BE2C (cell line): Measurements from ENCODE around the gene LRP5.
"Not testable (repeated sequence)": the region's sequence is repeated elsewhere in the genome, so short reads cannot be mapped to it uniquely, and the experiment has no call there.

Experiments used
- DNase-seq: peaks from one replicate; pipeline ENCODE4 v3.0.0-alpha.2; 2020
- H3K27me3 ChIP-seq: fragments of 250-450 bp; sonication (Bioruptor Pico); 2 replicates; pipeline ENCODE4 v1.5.1; 2020; ENCODE audit warnings: mild to moderate bottlenecking
- H3K36me3 ChIP-seq: fragments of 250-450 bp; sonication (Bioruptor Pico); 2 replicates; pipeline ENCODE4 v1.5.1; 2020; ENCODE audit warnings: mild to moderate bottlenecking
- H3K4me1 ChIP-seq: fragments of 250-450 bp; sonication (Bioruptor Pico); 2 replicates; pipeline ENCODE4 v1.5.1; 2020
- H3K4me3 ChIP-seq: 2 replicates; pipeline ENCODE4 v1.5.1; 2011; ENCODE audit warnings: low read depth, low read length
- H3K9me3 ChIP-seq: fragments of 250-450 bp; sonication (Bioruptor Pico); 2 replicates; pipeline ENCODE4 v1.5.1; 2020
- TF ChIP-seq, protein P1 (sequence below): IDR thresholded peaks from 2 replicates; pipeline ENCODE4 v1.5.1; 2012; ENCODE audit warnings: mild to moderate bottlenecking, low read depth, low read length

The LRP5 gene

DNA sequence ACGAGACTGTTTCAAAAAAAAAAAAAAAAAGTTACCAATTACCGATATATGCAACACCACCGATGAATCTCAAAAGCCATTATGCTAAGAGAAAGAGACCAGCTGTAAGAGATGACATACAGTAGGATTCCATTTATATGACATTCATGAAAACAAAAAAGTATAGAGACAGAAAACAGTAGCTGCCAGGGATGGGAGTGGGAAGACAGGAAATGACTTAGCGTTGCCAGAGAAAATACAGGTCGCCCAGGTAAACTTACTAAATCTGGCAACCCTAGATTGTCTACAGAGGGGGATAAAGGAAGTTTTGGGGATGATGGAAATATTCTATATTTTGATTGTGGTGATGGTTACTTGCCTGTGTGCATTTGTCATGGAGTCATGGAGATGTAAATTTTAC, 32.7 kb upstream of the LRP5 start:
- no peaks in the 10 kb centered on the region for H3K9me3 ChIP-seq
- H3K4me1 ChIP-seq: no peaks in the 10 kb centered on the region
- DNase-seq: no peak
- TF ChIP-seq, protein P1, sequence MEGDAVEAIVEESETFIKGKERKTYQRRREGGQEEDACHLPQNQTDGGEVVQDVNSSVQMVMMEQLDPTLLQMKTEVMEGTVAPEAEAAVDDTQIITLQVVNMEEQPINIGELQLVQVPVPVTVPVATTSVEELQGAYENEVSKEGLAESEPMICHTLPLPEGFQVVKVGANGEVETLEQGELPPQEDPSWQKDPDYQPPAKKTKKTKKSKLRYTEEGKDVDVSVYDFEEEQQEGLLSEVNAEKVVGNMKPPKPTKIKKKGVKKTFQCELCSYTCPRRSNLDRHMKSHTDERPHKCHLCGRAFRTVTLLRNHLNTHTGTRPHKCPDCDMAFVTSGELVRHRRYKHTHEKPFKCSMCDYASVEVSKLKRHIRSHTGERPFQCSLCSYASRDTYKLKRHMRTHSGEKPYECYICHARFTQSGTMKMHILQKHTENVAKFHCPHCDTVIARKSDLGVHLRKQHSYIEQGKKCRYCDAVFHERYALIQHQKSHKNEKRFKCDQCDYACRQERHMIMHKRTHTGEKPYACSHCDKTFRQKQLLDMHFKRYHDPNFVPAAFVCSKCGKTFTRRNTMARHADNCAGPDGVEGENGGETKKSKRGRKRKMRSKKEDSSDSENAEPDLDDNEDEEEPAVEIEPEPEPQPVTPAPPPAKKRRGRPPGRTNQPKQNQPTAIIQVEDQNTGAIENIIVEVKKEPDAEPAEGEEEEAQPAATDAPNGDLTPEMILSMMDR: no peak
- H3K27me3 ChIP-seq: no peaks in the 10 kb centered on the region
- no peak overlapping the region for H3K4me3 ChIP-seq
- no peaks in the 10 kb centered on the region for H3K36me3 ChIP-seq

DNA sequence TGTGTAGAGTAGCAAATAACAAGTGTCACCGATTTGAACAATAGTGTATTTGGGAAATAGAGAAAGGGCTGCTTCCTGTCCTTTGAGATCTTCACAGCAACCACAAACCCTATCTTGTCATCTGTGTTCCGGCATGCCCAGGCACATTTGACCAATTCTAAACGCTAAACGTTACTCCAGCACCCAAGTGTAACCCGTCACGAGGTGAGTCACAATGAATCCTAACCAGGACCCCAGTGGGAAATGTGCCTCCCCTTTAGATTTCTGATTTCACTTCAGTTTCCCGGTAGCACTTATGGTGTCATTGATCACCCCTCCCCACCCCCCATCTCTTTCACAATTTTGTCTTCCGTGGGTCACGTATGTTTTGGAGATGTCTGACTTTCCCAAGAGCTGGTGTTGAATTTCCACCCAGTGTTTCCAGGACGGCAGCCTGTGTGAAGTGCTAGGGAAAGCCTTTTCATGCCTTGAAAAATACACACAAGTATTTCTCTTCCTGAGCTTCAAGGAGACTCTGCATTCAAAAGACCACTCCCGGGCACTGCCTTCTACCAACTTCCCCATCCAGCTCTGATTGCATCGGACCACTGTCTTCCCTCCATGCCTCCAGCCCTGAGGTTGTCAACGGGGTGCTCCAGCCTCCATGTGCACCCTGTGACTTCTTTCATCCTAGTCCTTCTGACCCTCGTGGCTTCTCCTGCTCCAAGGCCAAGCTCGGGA, 30.1 kb upstream of the LRP5 start:
- Histone ChIP-seq H3K36me3 (no peaks in the 10 kb centered on the region), H3K4me3 (no peak overlapping the region), H3K27me3 (no peaks in the 10 kb centered on the region), H3K4me1 (no peaks in the 10 kb centered on the region), H3K9me3 (no peaks in the 10 kb centered on the region)
- no peak for DNase-seq
- TF ChIP-seq, protein P1: no peak

GRCh38 chr11:68282861-68283230, 29.5 kb upstream of the LRP5 start:
- TF ChIP-seq, protein P1: no peak
- Histone ChIP-seq H3K27me3 (no peaks in the 10 kb centered on the region), H3K4me3 (no peak overlapping the region), H3K9me3 (no peaks in the 10 kb centered on the region), H3K4me1 (no peaks in the 10 kb centered on the region), H3K36me3 (no peaks in the 10 kb centered on the region)
- no peak for DNase-seq

- H3K9me3 ChIP-seq, H3K4me3 ChIP-seq, DNase-seq, H3K27me3 ChIP-seq, H3K4me1 ChIP-seq, H3K36me3 ChIP-seq: not testable (repeated sequence)
Measured at GRCh38 chr11:68284588-68284987, 27.8 kb upstream of the LRP5 start.

GRCh38 chr11:68287419-68287818, 25.0 kb upstream of the LRP5 start:
- TF ChIP-seq, protein P1: no peak
- H3K27me3 ChIP-seq: no peaks in the 10 kb centered on the region
- no peaks in the 10 kb centered on the region for H3K36me3 ChIP-seq
- no peaks in the 10 kb centered on the region for H3K4me1 ChIP-seq
- DNase-seq: no peak
- H3K4me3 ChIP-seq: no peak overlapping the region
- H3K9me3 ChIP-seq: no peaks in the 10 kb centered on the region

DNA sequence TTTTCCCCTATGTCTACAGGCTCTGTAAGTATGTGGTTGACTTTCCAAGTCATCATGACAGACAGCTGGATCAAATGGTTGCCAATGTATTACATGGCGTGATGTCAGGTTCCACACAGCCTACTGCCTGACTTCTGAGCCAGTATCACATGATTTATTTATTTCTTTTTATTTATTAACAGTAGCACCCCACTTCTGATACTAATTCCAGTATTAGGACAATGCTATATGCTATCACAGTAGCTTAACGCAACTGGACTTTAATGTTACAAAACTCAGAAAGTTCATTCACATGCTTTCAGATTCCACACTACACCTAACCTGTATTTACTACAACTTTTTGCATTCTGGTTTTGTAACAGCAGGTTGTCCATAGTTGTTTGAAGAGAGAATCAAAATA, 22.9 kb upstream of the LRP5 start:
- Histone ChIP-seq H3K4me3 (no peak overlapping the region), H3K4me1 (no peaks in the 10 kb centered on the region), H3K9me3 (no peaks in the 10 kb centered on the region), H3K36me3 (no peaks in the 10 kb centered on the region), H3K27me3 (no peaks in the 10 kb centered on the region)
- TF ChIP-seq, protein P1: no peak
- DNase-seq: no peak
